GM06990 (cell line): ENCODE measurements around the gene SPSB3.
A peak's percentile ranks its signal among the peaks of the same experiment; 100 is the strongest.

Source experiments
- DNase-seq: peaks from one replicate; pipeline ENCODE4 v3.0.0-alpha.2; 2011; ENCODE audit not compliant: insufficient read length; ENCODE audit errors: extremely low read depth
- H3K27me3 ChIP-seq: replicated peaks from 2 replicates; pipeline ENCODE4 v1.6.0; 2011; ENCODE audit warnings: low read length; ENCODE audit not compliant: control insufficient read depth, insufficient read depth
- H3K36me3 ChIP-seq: 2 replicates; pipeline ENCODE4 v1.5.1; 2011; ENCODE audit warnings: low read length; ENCODE audit not compliant: control insufficient read depth, insufficient read depth
- H3K4me3 ChIP-seq: replicated peaks from 2 replicates; pipeline ENCODE4 v1.5.1; 2011; ENCODE audit warnings: low read depth, mild to moderate bottlenecking, control low read depth, low read length
- CTCF ChIP-seq: IDR thresholded peaks from 2 replicates; pipeline ENCODE4 v1.5.1; 2011; ENCODE audit warnings: low read length, control low read depth, mild to moderate bottlenecking, inconsistent platforms; ENCODE audit not compliant: insufficient read depth, poor library complexity, severe bottlenecking

SPSB3 gene

GRCh38 chr16:1782408-1783264 is at the start of gene SPSB3, which contains the start of gene NUBP2:
TSS of gene SPSB3 (minus strand) at chr16:1782571. CDS start at chr16:1781483, 1,088 bp downstream.
TSS of gene NUBP2 (plus strand) at chr16:1782960. CDS start at chr16:1783021, 61 bp downstream.
- H3K36me3 ChIP-seq = peaks cover 10% of the 10 kb centered on the region
- TF ChIP-seq CTCF = no peak

GRCh38 chr16:1831186-1832075 is 49.1 kb upstream of the SPSB3 start:
- Histone ChIP-seq H3K27me3 (no peaks in the 10 kb centered on the region), H3K36me3 (no peaks in the 10 kb centered on the region; the same call in 1 of the 2 replicates), H3K4me3 (no peak overlapping the region)
- no peak for TF ChIP-seq CTCF
- DNase-seq = no peak

More at GRCh38 chr16:1782408-1783264, at the start of gene SPSB3, which contains the start of gene NUBP2:
- Histone ChIP-seq H3K27me3 (no peaks in the 10 kb centered on the region), H3K4me3 (peak within 1 kb of the TSS; percentile 92)
- DNase-seq = peak; percentile 99

GRCh38 chr16:1830213-1830612 is 47.8 kb upstream of the SPSB3 start:
- TF ChIP-seq CTCF = no peak
- H3K27me3 ChIP-seq = no peaks in the 10 kb centered on the region
- DNase-seq = no peak
- no peak overlapping the region for H3K4me3 ChIP-seq
- H3K36me3 ChIP-seq = no peaks in the 10 kb centered on the region; the same call in 1 of the 2 replicates

GRCh38 chr16:1828645-1829410 is 46.5 kb upstream of the SPSB3 start:
- Histone ChIP-seq H3K36me3 (no peaks in the 10 kb centered on the region; the same call in 1 of the 2 replicates), H3K4me3 (no peak overlapping the region), H3K27me3 (no peaks in the 10 kb centered on the region)
- no peak for TF ChIP-seq CTCF
- no peak for DNase-seq

GRCh38 chr16:1826691-1827573 is 44.6 kb upstream of the SPSB3 start, which contains the start of the genes FAHD1 and HAGH:
TSS of gene FAHD1 (plus strand) at chr16:1827206. CDS start at chr16:1827239, 33 bp downstream.
TSS of gene HAGH (minus strand) at chr16:1826825. CDS start at chr16:1826787, 38 bp downstream.
- DNase-seq = peak; percentile 99
- peaks cover 3% of the 10 kb centered on the region for H3K36me3 ChIP-seq
- no peak for TF ChIP-seq CTCF
- peak within 1 kb of the TSS; percentile 87 for H3K4me3 ChIP-seq
- H3K27me3 ChIP-seq = no peaks in the 10 kb centered on the region
